ENCODE data around the gene IQCK. TPM values are rescaled to one million over a fixed set of nuclear protein-coding genes. Genes with fewer than 3 reads are reported as not detected.

Gene IQCK
- total RNA-seq, 4 donors from 2014 or later: 23.1 to 62.7 (median 37.6) TPM

DNA sequence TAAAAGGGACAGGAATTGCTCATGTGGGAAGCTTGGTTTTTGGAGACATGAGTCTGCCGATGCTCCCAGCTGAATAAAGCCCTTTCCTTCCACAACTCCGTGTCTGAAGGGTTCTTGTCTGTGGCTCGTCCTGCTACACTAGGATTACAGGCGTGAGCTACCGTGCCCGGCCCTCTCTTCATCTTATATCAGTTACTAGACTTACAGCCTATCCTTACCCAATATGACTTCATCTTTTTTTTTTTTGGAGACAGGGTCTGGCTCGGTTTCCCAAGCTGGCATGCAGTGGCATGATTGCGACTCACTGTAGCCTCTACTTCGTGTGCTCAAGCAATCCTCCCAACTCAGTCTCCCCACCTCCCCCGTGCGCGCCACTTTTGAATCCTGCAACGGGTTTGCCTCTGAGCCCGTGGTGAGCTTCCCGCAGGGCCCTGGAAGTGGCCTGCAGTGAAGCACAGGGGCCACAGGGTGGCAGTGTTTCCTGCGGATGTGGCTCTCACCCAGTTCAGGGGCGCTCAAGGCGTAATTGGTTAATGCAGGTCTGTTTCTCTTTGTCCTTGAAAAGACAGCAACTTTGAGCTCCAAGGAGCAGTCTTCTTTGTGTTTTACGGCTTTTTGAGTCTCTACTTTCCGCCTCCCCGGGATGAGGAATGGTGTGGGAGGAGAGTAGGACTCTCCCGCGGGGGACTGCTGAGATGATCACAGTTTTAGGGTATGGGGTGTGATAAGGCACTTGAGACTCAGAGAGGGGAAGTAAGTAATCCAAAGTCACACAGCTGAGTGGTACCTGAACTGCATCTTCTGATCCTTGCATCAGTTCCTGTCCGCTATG is 189.3 kb downstream of the IQCK start:
- peak; percentile 26 to 56 for DNase-seq (ENCODE audit: low spot score in 2 of 2)
- peaks cover 0 to 4% (median 0%) of the 10 kb centered on the region in 4 donors for H3K4me1 ChIP-seq
- 27 to 29% methylated on average over 24 of the region's 24 CpGs for WGBS, 2 donors
- TF ChIP-seq CTCF (IDR thresholded peaks at IDR 0.05) (peak; percentile 68 to 82 (median 77)), POLR2A (IDR thresholded peaks at IDR 0.05) (no peak)
- H3K27ac ChIP-seq: no peak overlapping the region
- H3K27me3 ChIP-seq: peaks cover 0 to 10% of the 10 kb centered on the region in 2 donors
- no peaks in the 10 kb centered on the region for H3K36me3 ChIP-seq
- peaks cover 0 to 5% (median 0%) of the 10 kb centered on the region in 4 donors for H3K9me3 ChIP-seq
- H3K4me3 ChIP-seq: no peak overlapping the region

Small RNA genes within 50 kb of the gene (small RNA-seq; reads per million reads assigned to genes)
- not detected for gene LARP7P2

Other genes with a start within 250 kb of the IQCK start
- gene GDE1, start 196.2 kb upstream of the IQCK start, total RNA-seq: 10 to 100 TPM; 40.6 to 58.1 (median 45.0) TPM
- gene CCP110, start 194.3 kb upstream of the IQCK start, total RNA-seq: 10 to 100 TPM; 24.9 to 33.9 (median 27.2) TPM
- 10 to 100 TPM; 41.4 to 68.1 (median 61.1) TPM for gene VPS35L, start 162.6 kb upstream of the IQCK start, total RNA-seq
- 10 to 100 TPM; 17.3 to 37.2 (median 26.2) TPM for gene KNOP1, start within 50 bp of the IQCK start, total RNA-seq
- 100 to 1,000 TPM in 2 of 4 donors, 10 to 100 TPM in 2; 68.4 to 116 (median 101) TPM for gene GPRC5B, start 166.6 kb downstream of the IQCK start, total RNA-seq